ENCODE results near the gene TMPRSS9.

DNA sequence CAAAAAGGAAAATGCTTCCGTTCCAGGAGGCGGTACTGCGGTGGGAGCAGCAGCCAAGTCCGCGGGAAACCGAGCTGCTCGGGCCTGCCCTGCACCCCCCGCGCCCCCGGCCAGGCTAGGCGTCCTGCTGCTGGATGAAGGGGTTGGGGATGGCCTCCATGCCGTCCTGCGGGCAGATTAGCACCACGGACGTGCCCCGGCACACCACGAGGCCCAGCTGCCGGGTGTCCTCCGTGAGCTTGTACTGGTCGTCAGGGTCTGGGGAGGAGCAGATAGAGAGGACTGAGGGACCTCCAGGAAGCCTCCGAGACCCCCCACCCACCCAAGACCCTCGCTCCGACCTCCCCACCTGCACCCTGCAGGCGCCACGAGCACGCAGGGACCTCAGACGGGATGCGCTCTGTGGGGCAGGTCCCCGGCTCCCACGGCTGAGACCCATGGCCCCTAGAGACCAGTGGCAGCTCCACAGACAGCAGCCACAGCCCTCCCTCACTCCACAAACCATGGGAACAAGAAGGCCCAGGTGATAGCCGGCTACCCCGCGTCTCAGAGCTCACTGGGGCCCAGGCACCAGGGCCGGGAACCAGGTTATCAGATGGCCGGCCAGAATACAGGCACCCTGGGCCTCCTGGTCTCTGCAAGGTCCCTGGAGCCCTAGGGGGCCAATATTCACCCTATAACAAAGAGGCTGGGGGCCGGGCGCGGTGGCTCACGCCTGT, 38.3 kb upstream of the TMPRSS9 start:
- TF ChIP-seq, protein P1, sequence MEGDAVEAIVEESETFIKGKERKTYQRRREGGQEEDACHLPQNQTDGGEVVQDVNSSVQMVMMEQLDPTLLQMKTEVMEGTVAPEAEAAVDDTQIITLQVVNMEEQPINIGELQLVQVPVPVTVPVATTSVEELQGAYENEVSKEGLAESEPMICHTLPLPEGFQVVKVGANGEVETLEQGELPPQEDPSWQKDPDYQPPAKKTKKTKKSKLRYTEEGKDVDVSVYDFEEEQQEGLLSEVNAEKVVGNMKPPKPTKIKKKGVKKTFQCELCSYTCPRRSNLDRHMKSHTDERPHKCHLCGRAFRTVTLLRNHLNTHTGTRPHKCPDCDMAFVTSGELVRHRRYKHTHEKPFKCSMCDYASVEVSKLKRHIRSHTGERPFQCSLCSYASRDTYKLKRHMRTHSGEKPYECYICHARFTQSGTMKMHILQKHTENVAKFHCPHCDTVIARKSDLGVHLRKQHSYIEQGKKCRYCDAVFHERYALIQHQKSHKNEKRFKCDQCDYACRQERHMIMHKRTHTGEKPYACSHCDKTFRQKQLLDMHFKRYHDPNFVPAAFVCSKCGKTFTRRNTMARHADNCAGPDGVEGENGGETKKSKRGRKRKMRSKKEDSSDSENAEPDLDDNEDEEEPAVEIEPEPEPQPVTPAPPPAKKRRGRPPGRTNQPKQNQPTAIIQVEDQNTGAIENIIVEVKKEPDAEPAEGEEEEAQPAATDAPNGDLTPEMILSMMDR (IDR thresholded peaks at IDR 0.05) = no peak
- TF ChIP-seq POLR2A (IDR thresholded peaks at IDR 0.05) = no peak
